GM21528 (cell line): ENCODE results near the gene PSMC3.

Experiments
- ATAC-seq: cut with Tn5 transposase; IDR thresholded peaks from one replicate; pipeline ENCODE4 v1.9.1; 2021; ENCODE audit warnings: mild to moderate bottlenecking, moderate library complexity; ENCODE audit not compliant: unreplicated experiment, low FRiP score

Gene PSMC3

DNA sequence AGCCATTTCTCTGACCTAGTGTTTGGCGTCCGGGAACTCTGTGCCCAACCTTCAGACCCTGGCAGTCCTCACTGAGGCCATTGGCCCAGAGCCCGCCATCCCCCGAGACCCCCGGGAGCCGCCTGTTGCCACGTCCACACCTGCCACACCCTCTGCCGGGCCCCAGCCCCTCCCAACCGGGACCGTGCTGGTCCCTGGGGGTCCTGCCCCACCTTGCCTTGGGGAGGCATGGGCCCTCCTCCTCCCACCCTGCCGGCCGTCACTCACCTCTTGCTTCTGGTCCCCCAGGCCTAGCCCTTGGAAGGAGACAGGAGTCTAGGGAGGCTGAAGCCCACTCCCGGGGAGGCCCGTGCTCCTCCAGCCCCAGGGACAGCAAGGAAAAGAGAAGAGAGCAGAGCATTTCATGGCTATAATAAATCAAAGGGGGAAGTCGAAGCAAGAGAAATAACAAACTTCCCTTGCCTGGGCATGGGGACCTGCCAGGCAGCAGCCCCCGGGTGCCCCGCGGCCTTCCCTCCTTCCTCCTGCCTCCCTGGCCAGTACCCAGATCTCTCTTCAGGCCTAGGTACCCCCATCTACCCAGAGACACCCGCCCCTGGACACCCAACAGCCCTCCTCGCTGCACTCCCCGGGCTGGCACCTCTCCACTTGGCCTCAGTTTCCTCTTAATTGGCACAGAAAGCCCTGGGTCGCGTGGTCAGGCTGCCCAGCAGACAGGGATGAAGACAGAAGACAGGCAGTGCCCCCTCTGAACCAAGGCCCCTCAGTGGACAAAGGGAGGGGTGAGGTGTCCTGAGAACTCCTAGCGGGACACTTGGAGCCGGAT, 30.8 kb downstream of the PSMC3 start:
- no peak for ATAC-seq

DNA sequence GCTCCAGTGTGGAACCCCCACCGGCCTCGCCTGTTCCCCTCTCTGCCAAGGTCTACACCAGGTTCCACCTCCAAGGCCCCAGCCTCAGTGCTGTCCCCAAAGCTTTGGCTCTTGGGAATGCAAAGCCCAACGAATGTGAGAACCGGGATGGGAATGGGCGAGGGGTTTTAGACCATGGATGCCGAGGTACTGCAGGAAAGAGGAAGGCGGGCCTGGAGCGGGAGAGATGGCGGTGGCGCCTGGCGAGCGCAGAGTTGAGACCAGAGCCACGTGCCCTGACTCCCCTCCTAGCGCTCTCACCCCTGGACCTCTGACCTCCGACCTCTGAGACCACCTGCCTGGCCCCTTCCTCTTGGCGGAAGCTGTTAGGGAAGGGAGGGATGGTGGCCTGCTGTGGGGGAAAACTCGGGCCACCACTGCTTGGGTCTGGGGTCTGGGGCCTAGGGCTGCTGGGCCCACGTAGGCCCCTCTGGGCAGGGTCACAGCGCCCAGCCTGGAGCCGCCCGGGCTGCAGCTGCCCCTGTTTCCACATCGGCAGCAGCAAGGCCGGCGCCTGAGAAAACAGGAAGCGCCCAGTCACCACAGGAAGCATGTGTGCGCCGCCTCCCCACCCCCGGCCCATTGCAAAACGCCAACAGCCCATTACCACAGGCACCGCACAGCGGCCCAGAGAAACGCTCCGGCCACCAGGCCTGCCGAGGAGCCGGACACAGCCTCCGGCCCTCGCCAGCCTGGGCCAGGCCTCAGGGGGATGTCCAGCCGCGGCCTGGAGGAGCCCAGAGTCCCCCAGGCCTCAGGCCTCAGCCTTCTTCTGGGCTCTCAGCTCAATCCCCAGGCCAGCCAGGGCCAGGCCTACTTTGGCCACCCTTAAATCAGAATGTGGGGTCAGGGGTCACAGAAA, 31.7 kb downstream of the PSMC3 start:
- no peak for ATAC-seq

DNA sequence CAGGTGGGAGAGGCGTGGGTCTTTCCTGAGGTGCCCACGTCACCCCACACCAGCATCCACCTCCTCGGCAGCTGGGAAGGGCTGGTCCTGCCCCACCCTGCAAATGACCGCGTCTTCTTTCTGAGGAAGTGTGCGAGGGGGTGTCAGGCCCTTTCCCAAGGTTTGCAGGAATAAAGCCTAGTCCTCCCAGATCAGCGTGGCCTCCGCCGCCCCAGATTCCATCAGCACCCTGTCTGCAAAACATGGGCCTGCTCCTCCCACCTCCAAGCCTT, 32.3 kb downstream of the PSMC3 start:
- ATAC-seq = no peak

DNA sequence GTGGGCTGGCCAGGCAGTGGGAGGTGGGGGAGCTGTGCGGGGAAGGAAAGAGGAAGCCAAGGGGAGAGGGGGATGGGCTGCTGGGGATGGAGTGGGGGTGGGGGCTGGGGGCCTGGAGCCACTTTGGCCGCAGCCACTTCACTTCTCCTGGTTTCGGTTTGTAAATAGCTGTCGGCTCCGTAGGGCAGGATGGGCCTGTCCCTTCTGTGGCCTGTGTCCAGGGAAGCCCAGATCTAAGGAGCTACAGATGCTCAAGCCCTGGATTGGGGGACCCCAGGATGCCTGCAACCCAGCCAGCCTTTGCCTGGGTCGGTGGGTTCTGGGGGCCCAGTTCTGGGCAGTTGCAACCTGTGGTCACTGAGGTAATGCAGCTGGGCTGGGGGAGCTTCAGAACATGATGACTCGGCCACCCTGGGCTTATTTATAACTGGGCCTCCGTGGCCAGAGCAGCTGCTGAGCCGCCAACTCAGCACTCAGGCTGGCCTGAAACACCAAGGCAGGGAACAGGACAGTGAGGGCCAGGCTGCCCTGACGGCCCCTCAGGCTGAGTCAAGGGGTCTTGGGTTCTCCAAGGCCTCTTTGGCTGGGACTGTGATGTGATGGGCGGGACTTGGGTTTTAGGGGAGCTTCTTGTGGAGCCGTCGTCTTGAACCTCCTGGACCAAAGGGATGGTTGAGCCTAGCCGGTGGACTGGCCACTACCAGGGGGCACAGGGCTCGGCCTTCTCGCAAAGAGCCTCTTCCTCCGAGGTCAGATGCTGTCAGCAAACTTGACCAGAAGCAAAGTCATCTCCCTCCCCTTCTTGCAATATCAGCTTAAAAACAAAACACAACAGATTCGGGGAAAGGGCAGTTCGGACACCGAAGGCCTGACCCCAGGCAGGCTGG, 32.8 kb downstream of the PSMC3 start:
- no peak for ATAC-seq

DNA sequence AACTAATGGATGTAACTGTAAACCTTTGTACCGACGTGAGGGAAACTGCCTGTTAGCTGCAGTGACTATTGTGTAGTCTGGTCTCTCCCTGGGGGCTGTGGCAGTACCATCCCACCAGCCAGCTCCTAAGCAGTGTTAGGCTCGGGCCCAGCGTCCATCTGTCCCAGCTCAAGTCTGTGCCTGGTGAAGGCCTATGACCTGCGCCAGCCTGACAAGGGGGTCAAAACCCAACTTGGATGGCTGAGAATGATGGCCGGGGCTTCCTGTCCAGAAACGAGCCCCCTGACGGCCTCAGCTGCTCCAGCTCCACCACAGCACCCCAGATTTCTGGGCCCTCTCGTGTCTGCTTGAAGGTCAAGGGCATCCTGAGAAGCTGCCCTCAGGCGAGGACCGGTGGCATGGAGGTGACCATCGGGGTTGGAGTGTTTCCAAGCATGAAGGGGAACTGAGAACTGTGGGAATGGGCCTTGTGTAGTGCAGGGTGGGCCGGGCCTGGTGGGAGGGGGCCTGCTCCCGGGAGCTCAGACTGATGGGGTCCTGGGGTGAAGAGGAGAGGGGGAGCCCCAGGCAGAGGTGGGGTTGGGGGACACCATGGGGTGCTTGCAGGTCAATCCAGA, 33.6 kb downstream of the PSMC3 start:
- ATAC-seq = no peak

DNA sequence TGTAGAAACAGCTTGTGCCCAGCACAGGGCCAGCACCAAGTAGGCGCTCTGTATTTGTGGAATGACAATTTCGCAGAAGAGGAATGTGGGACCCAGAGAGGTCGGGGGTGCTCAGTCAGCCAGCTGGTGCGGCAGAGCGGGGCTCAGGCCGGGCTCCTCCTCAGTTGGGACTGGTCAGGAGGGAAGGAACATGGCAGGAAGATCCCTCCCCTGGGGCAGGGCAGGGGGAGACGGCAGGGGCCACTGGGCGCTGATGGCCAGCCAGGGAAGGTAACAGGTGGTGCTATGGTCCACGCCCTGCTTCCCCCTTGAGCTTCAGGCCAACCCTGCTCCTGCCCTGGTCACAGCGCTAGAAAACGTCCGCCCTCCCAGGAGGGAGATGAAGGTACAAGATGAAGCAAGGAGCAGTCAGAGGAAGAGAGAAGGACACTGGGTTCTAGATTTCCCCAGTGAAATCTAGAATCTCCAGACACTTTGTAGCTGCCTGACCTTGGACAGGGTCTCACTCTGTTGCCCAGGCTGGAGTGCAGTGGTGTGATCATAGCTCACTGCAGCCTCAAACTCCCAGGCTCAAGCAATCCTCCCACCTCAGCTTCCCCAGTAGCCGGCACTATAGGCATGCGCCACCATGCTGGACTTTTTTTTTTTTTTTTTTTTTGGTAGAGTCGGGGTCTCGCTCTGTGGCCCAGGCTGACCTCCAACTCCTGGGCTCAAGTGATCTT, 34.4 kb downstream of the PSMC3 start:
- no peak for ATAC-seq

DNA sequence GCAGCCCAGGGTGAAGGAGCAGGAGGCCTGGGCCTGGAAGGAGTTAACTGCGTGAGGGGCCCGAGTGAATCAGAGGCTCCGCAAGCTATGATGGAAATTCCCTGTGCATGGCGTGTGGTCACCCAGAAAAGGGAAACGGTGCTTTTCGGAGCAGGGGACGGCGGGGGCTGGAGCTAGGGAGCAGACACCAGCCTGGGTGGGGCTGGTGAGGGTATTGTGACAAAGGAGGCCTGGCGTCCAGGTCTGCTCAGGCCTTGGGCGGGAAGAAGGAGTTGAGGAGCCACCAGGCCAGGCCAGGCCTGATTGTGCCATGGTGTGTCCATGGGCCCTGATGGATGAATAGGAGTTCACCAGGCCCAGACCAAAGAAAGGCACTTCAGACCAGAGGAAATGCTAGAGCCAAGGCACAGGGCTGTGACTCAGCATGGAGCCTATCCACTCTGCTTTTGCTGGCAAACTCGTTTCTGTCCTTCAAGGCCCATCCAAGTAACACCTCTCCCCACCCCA, 35.1 kb downstream of the PSMC3 start:
- no peak for ATAC-seq

DNA sequence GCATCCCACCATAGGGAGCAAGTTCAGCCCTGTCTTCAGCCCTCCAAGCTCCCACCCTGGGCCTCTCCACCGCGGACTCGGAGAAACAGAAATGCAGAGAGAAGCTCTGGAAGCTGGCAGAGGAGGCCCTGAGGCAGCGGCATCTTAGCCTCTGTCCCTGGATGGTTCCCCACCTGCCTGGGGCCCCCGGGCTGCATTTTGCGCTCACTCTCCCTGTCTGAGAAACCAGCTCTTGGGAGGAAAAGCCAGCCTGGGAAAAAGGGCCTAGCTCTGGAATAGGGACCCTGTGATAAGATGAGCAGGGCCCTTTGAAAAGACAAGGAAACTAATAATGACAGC, 35.8 kb downstream of the PSMC3 start:
- no peak for ATAC-seq

DNA sequence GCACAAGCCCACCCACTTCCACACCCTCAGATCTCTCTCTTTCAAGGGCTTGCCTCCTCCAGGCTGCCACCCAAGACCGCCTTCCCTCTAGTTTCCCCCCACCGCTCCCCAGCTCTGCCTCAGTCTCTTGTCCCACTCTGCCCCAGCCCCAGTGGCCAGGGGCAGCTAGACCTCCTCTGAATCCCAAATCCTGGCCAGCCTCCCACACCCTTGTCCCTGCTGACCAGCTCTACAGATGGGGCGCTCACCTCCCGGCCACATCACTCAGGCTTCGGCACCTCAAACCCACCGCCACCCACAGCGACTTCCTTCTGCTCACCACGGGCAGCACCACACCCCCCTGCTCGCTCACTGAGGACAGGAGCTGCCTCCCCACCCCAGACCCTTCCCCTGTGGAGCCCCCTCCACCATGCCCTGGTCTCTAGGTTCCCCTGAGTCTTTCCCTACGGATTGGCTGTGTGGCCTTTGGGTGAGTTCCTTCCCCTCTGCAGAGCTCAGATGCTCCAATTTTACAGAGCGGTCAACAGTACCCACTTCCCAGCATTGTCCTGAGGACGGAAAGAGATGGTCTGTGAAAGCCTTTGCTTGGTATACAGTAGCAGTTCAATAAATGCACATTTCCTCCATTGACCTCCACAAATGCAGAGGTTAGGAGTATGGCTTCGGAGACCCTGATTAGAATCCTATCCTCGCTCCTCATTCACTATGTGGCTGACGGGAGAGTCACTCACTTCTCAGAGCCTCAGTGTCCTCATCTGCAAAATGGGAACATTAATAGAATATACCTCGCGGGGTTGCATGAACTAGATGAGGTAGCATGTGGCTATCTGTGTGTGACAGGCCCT, 36.4 kb downstream of the PSMC3 start:
- ATAC-seq = no peak

DNA sequence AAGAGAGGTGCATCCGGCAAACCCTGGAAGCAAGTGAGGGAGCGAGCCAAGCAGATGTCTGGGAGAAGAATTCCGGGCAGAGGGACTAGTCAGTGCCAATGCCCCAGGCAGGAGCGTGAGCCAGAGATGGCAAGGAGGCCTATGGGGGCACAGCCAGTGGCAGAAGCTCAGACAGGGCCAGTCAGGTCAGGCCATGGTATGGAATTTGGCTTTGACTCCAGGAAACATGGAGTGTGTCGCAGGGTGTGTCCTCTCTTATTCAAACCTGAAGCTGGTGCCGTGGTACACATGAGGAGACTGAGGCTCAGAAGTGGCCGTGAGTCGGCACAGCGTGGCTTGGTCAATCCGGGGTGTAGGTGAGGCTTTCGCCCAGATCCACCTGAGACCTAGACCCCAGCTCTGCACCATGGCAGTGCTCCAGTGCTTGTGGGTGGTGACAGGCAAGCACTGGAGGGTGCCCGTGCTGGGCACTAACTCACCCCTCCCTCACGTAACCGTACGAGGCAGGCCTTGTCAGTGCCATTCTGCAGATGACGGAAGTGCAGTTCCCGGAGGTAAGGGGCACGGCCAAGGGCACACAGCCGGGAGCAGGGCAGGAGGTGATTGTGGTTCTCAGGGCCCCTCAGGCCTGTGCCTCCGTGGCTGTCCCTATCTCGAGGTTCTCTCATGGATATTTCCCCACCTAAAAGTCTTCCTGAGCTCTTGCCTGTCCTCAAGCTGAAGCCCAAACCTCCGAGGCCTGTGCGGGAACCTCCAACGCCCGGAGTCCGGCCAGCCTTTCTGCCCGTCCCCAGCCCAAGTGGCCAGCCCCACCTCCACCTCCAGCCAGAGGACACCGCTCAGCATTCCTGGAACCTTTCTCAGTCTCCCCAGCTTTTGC, 37.3 kb downstream of the PSMC3 start:
- ATAC-seq = no peak

DNA sequence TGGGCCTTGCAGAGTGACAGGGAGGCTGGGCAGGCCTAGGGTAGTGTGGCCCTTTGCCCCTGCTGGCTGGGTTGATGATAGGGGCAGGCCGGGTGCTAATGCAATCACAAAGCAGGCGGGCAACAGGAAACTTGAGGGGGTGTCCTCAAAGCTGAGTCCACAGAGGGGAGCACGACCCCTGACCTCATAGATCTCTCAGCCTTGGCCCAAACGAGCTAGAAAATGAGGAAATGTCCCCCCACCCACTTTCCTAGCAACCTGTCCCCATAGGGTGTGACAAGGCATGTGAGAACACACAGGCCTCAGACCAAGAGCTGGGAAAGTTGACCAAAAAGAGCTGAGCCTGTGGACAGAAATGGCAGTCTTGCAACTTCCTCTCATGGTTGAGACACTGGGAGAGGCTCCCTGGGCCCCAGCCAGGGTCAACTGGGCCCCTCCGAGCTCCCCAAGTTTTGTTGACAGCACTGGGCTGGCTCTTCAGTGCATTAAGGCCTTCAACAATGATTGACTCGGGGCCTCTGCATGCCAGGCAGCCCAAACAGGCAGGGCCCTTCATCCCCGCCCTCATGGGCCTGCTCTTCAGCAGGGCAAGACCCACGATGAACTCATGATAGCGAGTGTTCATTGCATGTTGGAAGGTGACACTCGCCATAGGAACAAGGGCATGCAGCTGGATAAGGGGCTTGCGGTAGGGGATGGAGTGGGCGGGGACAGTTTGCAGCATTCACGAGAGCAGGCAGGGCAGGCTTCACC, 38.1 kb downstream of the PSMC3 start:
- ATAC-seq = no peak

DNA sequence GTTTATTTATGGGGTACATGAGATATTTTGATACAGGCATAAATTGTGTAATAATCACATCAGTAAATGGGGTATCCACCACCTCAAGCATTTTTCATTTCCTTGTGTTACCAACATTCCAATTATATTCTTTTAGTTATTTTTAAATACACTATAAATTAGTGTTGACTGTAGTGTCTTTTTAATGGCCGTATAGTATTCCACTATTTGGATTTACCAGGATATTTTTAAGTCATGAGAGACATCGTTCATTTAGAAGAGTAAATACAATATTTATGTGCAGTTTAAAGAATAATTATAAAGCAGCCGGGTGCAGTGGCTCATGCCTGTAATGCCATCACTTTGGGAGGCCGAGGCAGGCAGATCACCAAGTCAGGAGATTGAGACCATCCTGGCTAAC, 41.7 kb downstream of the PSMC3 start:
- ATAC-seq = no peak

DNA sequence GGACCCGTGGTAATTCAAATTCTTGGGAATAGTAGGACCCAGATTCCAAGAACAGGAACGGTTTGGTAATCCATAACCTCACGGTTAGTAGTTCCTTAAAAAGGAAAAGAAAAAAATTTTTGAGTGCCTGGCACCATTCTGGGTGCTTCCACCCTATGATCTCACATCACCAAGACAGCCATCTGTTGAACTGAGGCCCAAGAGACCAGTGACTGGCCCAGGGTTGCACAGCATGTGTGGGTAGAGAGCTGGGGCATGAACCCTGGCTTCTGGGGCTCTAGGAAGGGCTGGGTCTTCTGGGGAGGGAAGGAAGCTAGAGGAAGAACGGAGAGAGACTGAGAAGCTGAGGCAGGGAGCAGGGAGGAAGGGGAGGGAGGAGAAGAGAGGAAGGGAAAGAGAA, 43.2 kb downstream of the PSMC3 start:
- no peak for ATAC-seq

DNA sequence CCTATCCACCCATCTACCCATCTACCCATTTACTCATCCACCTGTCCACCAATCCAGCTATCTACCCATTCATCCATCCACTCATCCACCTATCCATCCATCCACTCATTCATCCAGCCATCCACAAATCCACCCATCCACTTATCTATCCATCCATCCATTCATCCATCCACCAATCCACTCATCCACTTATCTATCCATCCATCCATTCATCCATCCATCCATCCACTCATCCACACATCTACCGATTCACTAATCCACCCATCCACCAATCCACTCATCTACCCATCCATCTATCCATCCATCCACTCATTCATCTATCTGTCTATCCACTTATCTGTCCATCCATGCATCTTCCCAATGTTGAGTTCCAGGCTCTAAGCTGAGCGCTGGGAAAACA, 46.2 kb downstream of the PSMC3 start:
- ATAC-seq = no peak

DNA sequence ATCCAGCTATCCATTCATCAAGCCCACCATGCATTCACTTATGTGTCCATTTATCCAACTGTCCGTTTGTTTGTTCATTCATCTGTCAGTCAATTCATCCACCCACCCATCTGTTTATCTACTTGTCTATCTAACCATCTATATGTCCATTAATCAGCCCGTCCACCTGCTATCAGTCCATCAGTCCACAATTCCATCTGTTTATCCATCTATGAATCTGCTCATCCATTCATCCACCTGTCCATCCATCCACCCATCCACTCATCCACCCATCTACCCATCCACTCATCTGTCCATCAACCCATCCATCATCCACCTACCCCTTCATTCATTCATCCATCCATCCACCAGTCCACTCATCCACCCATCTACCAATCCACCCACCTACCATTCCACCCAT, 46.9 kb downstream of the PSMC3 start:
- ATAC-seq = no peak

DNA sequence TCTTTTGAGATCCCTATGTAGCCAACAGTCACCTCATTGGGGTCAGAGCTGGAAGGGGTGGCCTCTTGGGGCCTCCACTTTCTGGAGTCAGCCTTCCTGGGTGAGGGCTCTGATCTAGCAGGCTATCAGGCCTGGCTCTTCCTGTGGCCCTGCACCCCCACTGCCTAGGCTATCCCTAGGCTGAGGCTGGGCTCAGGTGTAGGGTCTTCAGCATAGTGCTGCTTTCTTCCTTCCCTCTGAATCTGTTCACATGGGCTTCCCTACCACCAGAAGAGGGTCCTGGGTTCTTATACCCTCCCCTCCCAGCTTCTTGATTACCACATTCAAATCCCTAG, 47.4 kb downstream of the PSMC3 start:
- peak; percentile 6 for ATAC-seq

DNA sequence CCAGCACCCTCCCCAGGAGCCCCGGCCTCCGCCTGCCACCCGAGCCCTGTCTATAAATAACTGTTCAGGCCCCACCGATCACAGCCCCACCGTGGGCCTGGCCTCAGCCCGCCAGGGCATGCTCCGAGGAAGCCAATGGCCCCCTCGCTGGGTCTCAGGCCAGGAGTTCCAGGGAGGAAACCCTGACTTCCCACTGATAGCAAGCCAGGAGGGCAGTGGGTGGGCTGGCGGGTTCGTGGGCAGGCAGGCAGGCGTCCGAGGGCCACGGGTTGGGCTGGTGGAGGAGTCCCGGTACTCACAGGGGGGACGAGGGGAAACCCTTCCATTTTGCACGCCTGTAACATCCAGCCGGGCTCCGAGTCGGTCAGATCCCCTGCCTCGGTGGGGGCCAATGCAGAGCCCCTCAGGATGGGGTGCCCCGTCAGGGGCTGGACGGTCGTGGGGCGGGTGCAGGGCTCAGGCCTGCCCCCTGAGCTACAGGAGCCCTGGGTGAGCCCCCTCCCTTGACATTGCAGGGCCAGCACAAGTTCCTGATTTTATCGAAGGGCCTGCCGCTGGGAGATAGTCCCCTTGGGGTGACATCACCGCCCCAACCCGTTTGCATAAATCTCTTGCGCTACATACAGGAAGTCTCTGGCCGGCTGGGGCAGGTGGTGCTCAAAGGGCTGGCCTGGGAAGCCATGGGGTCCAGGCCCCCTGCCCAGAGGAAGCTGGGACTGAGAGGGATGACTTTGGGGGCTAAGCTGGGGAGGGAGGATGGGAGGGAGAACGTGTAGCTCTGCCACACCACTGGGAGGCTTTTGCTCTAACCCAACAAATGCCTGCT, 48.0 kb downstream of the PSMC3 start, which contains the start of gene SPI1:
SPI1 (minus strand) TSS at position 538 of the 826 bp plus-strand sequence; CDS start at position 344, 194 bp downstream.
- peak; percentile 76 for ATAC-seq
